HEK293 (cell line): ENCODE results near the gene EXT2.

ENCODE experiments used
- CTCF ChIA-PET: fragments of 350-600 bp; formaldehyde crosslinking; extraction: SDS; loops from one replicate; lab custom pipeline; 2021; ENCODE audit warnings: antibody characterized with exemption; lab: Yijun Ruan, JAX
- POLR2A ChIA-PET: fragments of 300-600 bp; formaldehyde crosslinking; extraction: SDS; loops from one replicate; lab custom pipeline; 2020; ENCODE audit warnings: antibody characterized with exemption, inconsistent platforms; lab: Yijun Ruan, JAX
- H3K27ac ChIP-seq: fragments of 200-500 bp; sonication (Bioruptor generic); 2 replicates; pipeline ENCODE4 v1.5.1; 2014; ENCODE audit warnings: low read depth, low read length, control low read depth, inconsistent platforms; ENCODE audit errors: extremely low read depth
- H3K36me3 ChIP-seq, 2 experiments: fragments of 200-500 bp in 1 of 2; sonication (Bioruptor generic) in 1 of 2; 1 replicate in 1 of 2; 2 replicates in 1 of 2; pipeline ENCODE4 v1.5.1; 2014 to 2017; ENCODE audit warnings: inconsistent platforms in 2 of 2, low read length in 2 of 2; ENCODE audit not compliant: control insufficient read depth in 2 of 2, insufficient read depth in 1 of 2
- H3K4me1 ChIP-seq: fragments of 200-500 bp; sonication (Bioruptor generic); 2 replicates; pipeline ENCODE4 v1.5.1; 2014; ENCODE audit warnings: mild to moderate bottlenecking, low read length, inconsistent platforms; ENCODE audit not compliant: control insufficient read depth, insufficient read depth
- H3K4me3 ChIP-seq: 2 replicates; pipeline ENCODE4 v1.5.1; 2011; ENCODE audit warnings: low read depth, mild to moderate bottlenecking, control low read depth, low read length, moderate library complexity
- H3K9me3 ChIP-seq: fragments of 200-500 bp; sonication (Bioruptor generic); 2 replicates; pipeline ENCODE4 v1.5.1; 2014; ENCODE audit warnings: low read depth, low read length, inconsistent platforms; ENCODE audit not compliant: control insufficient read depth, insufficient read depth
- ATF2 ChIP-seq: fragments of 450-650 bp; formaldehyde crosslinking; IDR thresholded peaks from 2 replicates; pipeline ENCODE4 v1.5.1; 2016; ENCODE audit warnings: missing biosample characterization, missing genetic modification characterization, low read depth
- BCL11B ChIP-seq: fragments of 450-650 bp; formaldehyde crosslinking; IDR thresholded peaks from 2 replicates; pipeline ENCODE4 v1.5.1; 2016; ENCODE audit warnings: low read depth, missing biosample characterization, missing genetic modification characterization
- HOXD13 ChIP-seq: sonication (generic); formaldehyde crosslinking; IDR thresholded peaks from 2 replicates; pipeline ENCODE4 v1.8.0; 2022; ENCODE audit warnings: missing genetic modification reagents, borderline replicate concordance
- KLF17 ChIP-seq: fragments of 450-650 bp; formaldehyde crosslinking; IDR thresholded peaks from 2 replicates; pipeline ENCODE4 v1.5.1; 2016; ENCODE audit warnings: missing biosample characterization, missing genetic modification characterization
- KLF9 ChIP-seq: fragments of 450-650 bp; formaldehyde crosslinking; IDR thresholded peaks from 2 replicates; pipeline ENCODE4 v1.5.1; 2016; ENCODE audit warnings: missing biosample characterization, missing genetic modification characterization, low read depth
- SP2 ChIP-seq: fragments of 450-650 bp; formaldehyde crosslinking; IDR thresholded peaks from 2 replicates; pipeline ENCODE4 v1.5.1; 2016; ENCODE audit warnings: missing biosample characterization, missing genetic modification characterization
- ZBTB6 ChIP-seq: fragments of 450-650 bp; formaldehyde crosslinking; IDR thresholded peaks from 2 replicates; pipeline ENCODE4 v1.5.1; 2017; ENCODE audit warnings: missing biosample characterization, missing genetic modification characterization
- ZBTB8A ChIP-seq: fragments of 450-650 bp; formaldehyde crosslinking; IDR thresholded peaks from 2 replicates; pipeline ENCODE4 v1.5.1; 2016; ENCODE audit warnings: missing biosample characterization, missing genetic modification characterization
- ZIC2 ChIP-seq: fragments of 450-650 bp; formaldehyde crosslinking; IDR thresholded peaks from 2 replicates; pipeline ENCODE4 v1.5.1; 2016; ENCODE audit warnings: missing biosample characterization, missing genetic modification characterization
- ZNF146 ChIP-seq: fragments of 450-650 bp; formaldehyde crosslinking; IDR thresholded peaks from 2 replicates; pipeline ENCODE4 v1.5.1; 2016; ENCODE audit warnings: missing biosample characterization, missing genetic modification characterization
- ZNF184 ChIP-seq: fragments of 450-650 bp; IDR thresholded peaks from 2 replicates; pipeline ENCODE4 v1.5.1; 2018; ENCODE audit warnings: missing biosample characterization, mild to moderate bottlenecking, missing genetic modification characterization
- ZNF24 ChIP-seq: fragments of 450-650 bp; formaldehyde crosslinking; IDR thresholded peaks from 2 replicates; pipeline ENCODE4 v1.5.1; 2016; ENCODE audit warnings: missing biosample characterization, missing genetic modification characterization
- ZNF362 ChIP-seq: fragments of 450-650 bp; formaldehyde crosslinking; IDR thresholded peaks from 2 replicates; pipeline ENCODE4 v1.5.1; 2016; ENCODE audit warnings: missing biosample characterization, missing genetic modification characterization
- ZNF473 ChIP-seq: fragments of 450-650 bp; formaldehyde crosslinking; IDR thresholded peaks from 2 replicates; pipeline ENCODE4 v1.5.1; 2017; ENCODE audit warnings: missing biosample characterization, missing genetic modification characterization
- ZNF488 ChIP-seq: fragments of 450-650 bp; formaldehyde crosslinking; IDR thresholded peaks from 2 replicates; pipeline ENCODE4 v1.5.1; 2016; ENCODE audit warnings: missing biosample characterization, missing genetic modification characterization
- ZNF580 ChIP-seq: fragments of 450-650 bp; formaldehyde crosslinking; IDR thresholded peaks from 2 replicates; pipeline ENCODE4 v1.5.1; 2016; ENCODE audit warnings: missing biosample characterization, missing genetic modification characterization
- ZNF623 ChIP-seq: fragments of 450-650 bp; formaldehyde crosslinking; IDR thresholded peaks from 2 replicates; pipeline ENCODE4 v1.5.1; 2016; ENCODE audit warnings: missing biosample characterization, missing genetic modification characterization
- ZNF645 ChIP-seq: fragments of 450-650 bp; formaldehyde crosslinking; IDR thresholded peaks from 2 replicates; pipeline ENCODE4; 2016; ENCODE audit warnings: missing biosample characterization, missing genetic modification characterization
- ZNF677 ChIP-seq: fragments of 450-650 bp; IDR thresholded peaks from 2 replicates; pipeline ENCODE4 v1.5.0; 2018; ENCODE audit warnings: missing biosample characterization, mild to moderate bottlenecking, missing genetic modification characterization, moderate library complexity
- ZNF843 ChIP-seq: fragments of 450-650 bp; formaldehyde crosslinking; IDR thresholded peaks from 2 replicates; pipeline ENCODE4 v1.5.1; 2016; ENCODE audit warnings: missing biosample characterization, missing genetic modification characterization
- ZSCAN18 ChIP-seq: fragments of 450-650 bp; formaldehyde crosslinking; IDR thresholded peaks from 2 replicates; pipeline ENCODE4 v1.5.1; 2016; ENCODE audit warnings: missing biosample characterization, missing genetic modification characterization
- ZXDB ChIP-seq: fragments of 450-650 bp; formaldehyde crosslinking; IDR thresholded peaks from 2 replicates; pipeline ENCODE4 v1.5.1; 2016; ENCODE audit warnings: missing biosample characterization, missing genetic modification characterization

Gene EXT2

GRCh38 chr11:44203270-44204043 is 108.0 kb downstream of the EXT2 start:
- H3K36me3 ChIP-seq = peaks cover 0 to 11% of the 10 kb centered on the region in 2 experiments; a peak in 1 of 3 replicates
- ChIA-PET CTCF (interaction anchor here (0.6 kb wide), 2 partner anchors 70 to 414 kb away, joined by 3 to 4 read pairs; no protein-coding TSS in a partner anchor), POLR2A (interaction anchor here (0.6 kb wide), 1 partner anchor 333 kb away, joined by 7 read pairs; no protein-coding TSS in a partner anchor)
- no peaks in the 10 kb centered on the region for H3K9me3 ChIP-seq
- TF ChIP-seq ZIC2 (tag by site-specific recombination) = peak; percentile 57
- no peak for TF ChIP-seq KLF17 (tag by site-specific recombination)
- no peak overlapping the region for H3K27ac ChIP-seq
- H3K4me1 ChIP-seq = no peaks in the 10 kb centered on the region
- no peak overlapping the region for H3K4me3 ChIP-seq

GRCh38 chr11:44205352-44205751 is 109.9 kb downstream of the EXT2 start:
- peaks cover 0 to 16% of the 10 kb centered on the region in 2 experiments; a peak in 1 of 3 replicates for H3K36me3 ChIP-seq
- no peak for TF ChIP-seq KLF9
- TF ChIP-seq ZNF645 (tag by site-specific recombination) = no peak
- TF ChIP-seq ZNF473 = no peak
- no peak for TF ChIP-seq ZNF184 (tag by site-specific recombination)
- no peak for TF ChIP-seq ZXDB (tag by site-specific recombination)
- no peak for TF ChIP-seq ZBTB6
- TF ChIP-seq ZBTB8A (tag by site-specific recombination) = no peak
- TF ChIP-seq ZSCAN18 (tag by site-specific recombination) = no peak
- no peak for TF ChIP-seq ATF2 (tag by site-specific recombination)
- TF ChIP-seq, all 188 proteins: peak for 0
- H3K27ac ChIP-seq = no peak overlapping the region
- H3K4me1 ChIP-seq = no peaks in the 10 kb centered on the region
- ChIA-PET POLR2A (no interaction called here), CTCF (interaction anchor here (0.6 kb wide), 1 partner anchor 70 kb away, joined by 3 read pairs; no protein-coding TSS in a partner anchor)
- H3K9me3 ChIP-seq = no peaks in the 10 kb centered on the region
- H3K4me3 ChIP-seq = no peak overlapping the region

- H3K4me3 ChIP-seq = no peak overlapping the region
- H3K4me1 ChIP-seq = no peaks in the 10 kb centered on the region
- H3K27ac ChIP-seq = no peak overlapping the region
- no peaks in the 10 kb centered on the region for H3K9me3 ChIP-seq
- CTCF ChIA-PET = interaction anchor here (0.5 to 0.6 kb wide), 2 partner anchors 24 to 70 kb away, joined by 3 read pairs; no protein-coding TSS in a partner anchor
- peaks cover 0 to 16% of the 10 kb centered on the region in 2 experiments; a peak in 1 of 3 replicates for H3K36me3 ChIP-seq
- POLR2A ChIA-PET = no interaction called here
- TF ChIP-seq ZBTB8A (tag by site-specific recombination) (no peak), SP2 (tag by site-specific recombination) (no peak), HOXD13 (no peak), ZNF843 (tag by site-specific recombination) (no peak), ZNF580 (tag by site-specific recombination) (no peak), ZNF362 (tag by site-specific recombination) (no peak), ZNF623 (tag by site-specific recombination) (no peak), ZNF677 (no peak), BCL11B (no peak), ZNF488 (tag by site-specific recombination) (no peak), ZNF24 (tag by site-specific recombination) (no peak), ZNF146 (tag by site-specific recombination) (no peak)
These were observed 110.4 kb downstream of the EXT2 start for GRCh38 chr11:44205836-44206235.
